ENCODE measurements around the gene AKT3. TPM values are rescaled to one million over a fixed set of nuclear protein-coding genes. Genes with fewer than 3 reads are reported as not detected.

The AKT3 gene
- polyA plus RNA-seq, 1 experiment, result 34.9 TPM

GRCh38 chr1:243639027-243639658 lies 210.9 kb downstream of the AKT3 start:
- DNase-seq (ENCODE audit: low read depth, low spot score), result no peak
- Histone ChIP-seq H3K27ac (ENCODE audit: low read depth, low read length) (no peak overlapping the region), H3K9me3 (ENCODE audit: control insufficient read depth, insufficient read depth, low read length) (no peaks in the 10 kb centered on the region; the same call in 1 of the 2 replicates), H3K27me3 (ENCODE audit: control insufficient read depth, insufficient read depth, low read length) (no peaks in the 10 kb centered on the region), H3K4me3 (ENCODE audit: low read depth, low read length) (no peak overlapping the region)
- ChIA-PET POLR2A (no interaction called here), CTCF (no interaction called here)
- TF ChIP-seq, protein P1, sequence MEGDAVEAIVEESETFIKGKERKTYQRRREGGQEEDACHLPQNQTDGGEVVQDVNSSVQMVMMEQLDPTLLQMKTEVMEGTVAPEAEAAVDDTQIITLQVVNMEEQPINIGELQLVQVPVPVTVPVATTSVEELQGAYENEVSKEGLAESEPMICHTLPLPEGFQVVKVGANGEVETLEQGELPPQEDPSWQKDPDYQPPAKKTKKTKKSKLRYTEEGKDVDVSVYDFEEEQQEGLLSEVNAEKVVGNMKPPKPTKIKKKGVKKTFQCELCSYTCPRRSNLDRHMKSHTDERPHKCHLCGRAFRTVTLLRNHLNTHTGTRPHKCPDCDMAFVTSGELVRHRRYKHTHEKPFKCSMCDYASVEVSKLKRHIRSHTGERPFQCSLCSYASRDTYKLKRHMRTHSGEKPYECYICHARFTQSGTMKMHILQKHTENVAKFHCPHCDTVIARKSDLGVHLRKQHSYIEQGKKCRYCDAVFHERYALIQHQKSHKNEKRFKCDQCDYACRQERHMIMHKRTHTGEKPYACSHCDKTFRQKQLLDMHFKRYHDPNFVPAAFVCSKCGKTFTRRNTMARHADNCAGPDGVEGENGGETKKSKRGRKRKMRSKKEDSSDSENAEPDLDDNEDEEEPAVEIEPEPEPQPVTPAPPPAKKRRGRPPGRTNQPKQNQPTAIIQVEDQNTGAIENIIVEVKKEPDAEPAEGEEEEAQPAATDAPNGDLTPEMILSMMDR (IDR thresholded peaks at IDR 0.05; ENCODE audit: low read depth, low read length), result no peak

DNA sequence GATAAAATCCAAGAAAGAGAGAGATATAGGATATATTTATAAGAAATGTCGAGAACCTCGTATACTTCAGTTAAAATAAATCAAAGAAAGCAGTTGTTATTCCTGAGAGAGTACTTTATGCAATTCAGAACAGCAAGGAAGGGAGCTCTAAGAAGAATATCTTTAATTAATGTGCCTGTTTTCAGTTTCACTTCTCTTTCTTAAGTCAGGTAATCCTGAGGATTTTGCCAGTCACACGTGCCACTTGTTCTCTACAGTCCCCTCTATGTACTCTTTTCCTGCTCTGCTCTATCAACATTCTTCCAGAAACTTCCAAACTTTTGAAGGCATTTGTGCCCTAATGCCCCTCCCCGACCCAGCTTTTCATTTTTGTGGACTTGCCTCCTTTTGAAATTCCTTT lies 211.9 kb downstream of the AKT3 start:
- DNase-seq (ENCODE audit: low read depth, low spot score), result no peak
- ChIA-PET POLR2A (no interaction called here), CTCF (no interaction called here)
- Histone ChIP-seq H3K27ac (ENCODE audit: low read depth, low read length) (no peak overlapping the region), H3K4me3 (ENCODE audit: low read depth, low read length) (no peak overlapping the region), H3K9me3 (ENCODE audit: control insufficient read depth, insufficient read depth, low read length) (no peaks in the 10 kb centered on the region; the same call in 1 of the 2 replicates), H3K27me3 (ENCODE audit: control insufficient read depth, insufficient read depth, low read length) (no peaks in the 10 kb centered on the region)
- TF ChIP-seq, protein P1 (IDR thresholded peaks at IDR 0.05; ENCODE audit: low read depth, low read length), result no peak

DNA sequence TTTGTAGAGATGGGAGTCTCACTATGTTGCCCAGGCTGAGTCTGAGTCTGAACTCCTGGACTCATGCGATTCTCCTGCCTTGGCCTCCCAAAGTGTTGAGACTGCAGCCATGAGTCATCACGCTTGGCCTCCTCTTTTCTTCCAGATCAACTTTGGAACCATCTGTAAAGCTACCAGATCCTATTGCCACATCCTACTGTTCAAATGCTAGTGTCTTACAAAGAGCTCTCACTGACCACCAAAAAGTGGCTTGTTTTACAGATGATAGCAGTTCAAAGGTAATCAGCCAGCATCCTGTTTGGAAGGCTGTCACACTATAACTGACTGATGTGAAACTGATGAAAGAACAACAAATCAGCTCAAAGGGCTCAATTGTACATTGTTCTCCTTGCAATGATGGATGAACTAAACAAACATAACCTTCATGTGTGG lies 221.6 kb downstream of the AKT3 start:
- H3K9me3 ChIP-seq (ENCODE audit: control insufficient read depth, insufficient read depth, low read length), result no peaks in the 10 kb centered on the region; the same call in 1 of the 2 replicates
- ChIA-PET CTCF (interaction anchor here (0.7 kb wide), 1 partner anchor 13 kb away, joined by 3 read pairs; no protein-coding TSS in a partner anchor), POLR2A (no interaction called here)
- H3K27me3 ChIP-seq (ENCODE audit: control insufficient read depth, insufficient read depth, low read length), result no peaks in the 10 kb centered on the region
- no peak overlapping the region for H3K4me3 ChIP-seq (ENCODE audit: low read depth, low read length)
- TF ChIP-seq, protein P1 (IDR thresholded peaks at IDR 0.05; ENCODE audit: low read depth, low read length), result no peak
- no peak overlapping the region for H3K27ac ChIP-seq (ENCODE audit: low read depth, low read length)
- no peak for DNase-seq (ENCODE audit: low read depth, low spot score)

- POLR2A ChIA-PET, result interaction anchor here (0.6 kb wide), 1 partner anchor 442 kb away, joined by 3 read pairs; no protein-coding TSS in a partner anchor
- no peak overlapping the region for H3K4me3 ChIP-seq (ENCODE audit: low read depth, low read length)
- H3K9me3 ChIP-seq (ENCODE audit: control insufficient read depth, insufficient read depth, low read length), result no peaks in the 10 kb centered on the region; the same call in 1 of the 2 replicates
- no peak overlapping the region for H3K27ac ChIP-seq (ENCODE audit: low read depth, low read length)
- TF ChIP-seq, protein P1 (IDR thresholded peaks at IDR 0.05; ENCODE audit: low read depth, low read length), result no peak
- no peaks in the 10 kb centered on the region for H3K27me3 ChIP-seq (ENCODE audit: control insufficient read depth, insufficient read depth, low read length)
- DNase-seq (ENCODE audit: low read depth, low spot score), result no peak
- CTCF ChIA-PET, result no interaction called here
Observed at GRCh38 chr1:243623841-243624240, 226.2 kb downstream of the AKT3 start.

- no peak overlapping the region for H3K4me3 ChIP-seq (ENCODE audit: low read depth, low read length)
- TF ChIP-seq, protein P1 (IDR thresholded peaks at IDR 0.05; ENCODE audit: low read depth, low read length), result no peak
- H3K9me3 ChIP-seq (ENCODE audit: control insufficient read depth, insufficient read depth, low read length), result no peaks in the 10 kb centered on the region; the same call in 1 of the 2 replicates
- H3K27me3 ChIP-seq (ENCODE audit: control insufficient read depth, insufficient read depth, low read length), result no peaks in the 10 kb centered on the region
- ChIA-PET CTCF (no interaction called here), POLR2A (no interaction called here)
- DNase-seq (ENCODE audit: low read depth, low spot score), result no peak
- H3K27ac ChIP-seq (ENCODE audit: low read depth, low read length), result no peak overlapping the region
Observed at GRCh38 chr1:243621973-243622372, 228.1 kb downstream of the AKT3 start.
